A673 (cell line): Measurements from ENCODE around the gene PDE4B.

Experiments
- EZH2 ChIP-seq: fragments of 200-600 bp; sonication (generic); IDR thresholded peaks from 2 replicates; pipeline ENCODE4 v1.6.1; 2017; ENCODE audit warnings: borderline replicate concordance, low read depth, mild to moderate bottlenecking, mixed read lengths, antibody characterized with exemption, low read length; ENCODE audit not compliant: poor library complexity, severe bottlenecking
- TF ChIP-seq, protein P1 (sequence below): fragments of 300-800, 200-600 bp; sonication (generic); conservative IDR thresholded peaks from 2 replicates; pipeline ENCODE4 v1.5.1; 2017; ENCODE audit warnings: low read depth, mild to moderate bottlenecking, antibody characterized with exemption, low read length, moderate library complexity, mixed read lengths

DNA sequence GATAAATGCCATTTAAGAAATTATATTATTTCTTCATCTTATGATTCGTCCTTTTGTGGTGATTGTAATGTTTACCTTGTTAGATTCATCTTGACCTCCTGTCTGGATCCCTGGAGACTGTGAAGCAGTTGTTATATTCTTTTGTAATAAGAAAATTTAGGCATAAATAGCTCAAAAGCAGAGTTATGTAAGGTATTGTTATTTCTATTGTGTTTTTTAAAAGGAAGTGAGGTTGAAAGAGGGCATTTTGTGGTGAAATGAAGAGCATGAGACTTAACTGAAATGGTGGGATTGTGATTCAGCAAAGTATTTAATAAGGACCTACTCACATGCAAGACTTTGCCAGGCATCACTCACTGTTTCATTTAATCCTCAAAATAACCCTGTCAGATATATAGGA is 104.0 kb downstream of the PDE4B start:
- TF ChIP-seq, protein P1, sequence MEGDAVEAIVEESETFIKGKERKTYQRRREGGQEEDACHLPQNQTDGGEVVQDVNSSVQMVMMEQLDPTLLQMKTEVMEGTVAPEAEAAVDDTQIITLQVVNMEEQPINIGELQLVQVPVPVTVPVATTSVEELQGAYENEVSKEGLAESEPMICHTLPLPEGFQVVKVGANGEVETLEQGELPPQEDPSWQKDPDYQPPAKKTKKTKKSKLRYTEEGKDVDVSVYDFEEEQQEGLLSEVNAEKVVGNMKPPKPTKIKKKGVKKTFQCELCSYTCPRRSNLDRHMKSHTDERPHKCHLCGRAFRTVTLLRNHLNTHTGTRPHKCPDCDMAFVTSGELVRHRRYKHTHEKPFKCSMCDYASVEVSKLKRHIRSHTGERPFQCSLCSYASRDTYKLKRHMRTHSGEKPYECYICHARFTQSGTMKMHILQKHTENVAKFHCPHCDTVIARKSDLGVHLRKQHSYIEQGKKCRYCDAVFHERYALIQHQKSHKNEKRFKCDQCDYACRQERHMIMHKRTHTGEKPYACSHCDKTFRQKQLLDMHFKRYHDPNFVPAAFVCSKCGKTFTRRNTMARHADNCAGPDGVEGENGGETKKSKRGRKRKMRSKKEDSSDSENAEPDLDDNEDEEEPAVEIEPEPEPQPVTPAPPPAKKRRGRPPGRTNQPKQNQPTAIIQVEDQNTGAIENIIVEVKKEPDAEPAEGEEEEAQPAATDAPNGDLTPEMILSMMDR = no peak
- no peak for TF ChIP-seq EZH2
